Ovary (tissue), 3 donors: ENCODE data around the gene SPECC1.

Source experiments
- EP300 ChIP-seq: sonication (generic); formaldehyde crosslinking; IDR thresholded peaks from one replicate; pipeline ENCODE4 v1.6.1; 2017; ENCODE audit warnings: antibody characterized with exemption
- TF ChIP-seq, protein P1 (sequence below), 3 donors: fragments of 450-650 bp in 2 of 3; fragments of 200-600 bp in 1 of 3; IDR thresholded peaks; one replicate each; pipeline versions ENCODE4 v1.5.1 to v1.8.0; 2016 to 2022; ENCODE audit warnings: antibody characterized with exemption in 3 of 3, mild to moderate bottlenecking in 1 of 3
- donor health status: DM: no; HTN: no; CAD: no.

DNA sequence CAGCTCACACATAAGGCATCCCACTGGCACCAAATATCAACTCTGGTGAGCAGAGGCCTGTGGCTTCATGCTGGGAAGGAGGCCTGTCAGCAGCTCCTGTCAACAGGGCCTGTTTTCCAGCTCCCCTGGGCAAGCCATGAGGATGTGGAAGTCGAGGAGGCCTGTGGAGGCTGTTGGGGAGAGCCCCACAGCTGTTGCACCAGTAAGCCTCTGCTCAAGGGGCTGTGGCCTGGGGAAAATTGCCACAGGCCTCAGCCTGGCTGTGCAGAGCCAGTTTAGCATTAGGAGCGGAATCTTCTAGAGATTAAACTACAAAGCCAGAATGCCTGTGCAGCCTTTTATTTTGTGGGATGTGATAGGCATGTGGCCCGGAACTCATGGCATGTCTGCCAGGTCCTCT is 202.1 kb downstream of the SPECC1 start:
- TF ChIP-seq, protein P1, sequence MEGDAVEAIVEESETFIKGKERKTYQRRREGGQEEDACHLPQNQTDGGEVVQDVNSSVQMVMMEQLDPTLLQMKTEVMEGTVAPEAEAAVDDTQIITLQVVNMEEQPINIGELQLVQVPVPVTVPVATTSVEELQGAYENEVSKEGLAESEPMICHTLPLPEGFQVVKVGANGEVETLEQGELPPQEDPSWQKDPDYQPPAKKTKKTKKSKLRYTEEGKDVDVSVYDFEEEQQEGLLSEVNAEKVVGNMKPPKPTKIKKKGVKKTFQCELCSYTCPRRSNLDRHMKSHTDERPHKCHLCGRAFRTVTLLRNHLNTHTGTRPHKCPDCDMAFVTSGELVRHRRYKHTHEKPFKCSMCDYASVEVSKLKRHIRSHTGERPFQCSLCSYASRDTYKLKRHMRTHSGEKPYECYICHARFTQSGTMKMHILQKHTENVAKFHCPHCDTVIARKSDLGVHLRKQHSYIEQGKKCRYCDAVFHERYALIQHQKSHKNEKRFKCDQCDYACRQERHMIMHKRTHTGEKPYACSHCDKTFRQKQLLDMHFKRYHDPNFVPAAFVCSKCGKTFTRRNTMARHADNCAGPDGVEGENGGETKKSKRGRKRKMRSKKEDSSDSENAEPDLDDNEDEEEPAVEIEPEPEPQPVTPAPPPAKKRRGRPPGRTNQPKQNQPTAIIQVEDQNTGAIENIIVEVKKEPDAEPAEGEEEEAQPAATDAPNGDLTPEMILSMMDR (IDR thresholded peaks at IDR 0.05): no peak
- no peak for TF ChIP-seq EP300
